Stimulated activated CD8-positive, alpha-beta memory T cell treated with anti-CD3 and anti-CD28 coated beads, Interleukin-4, amount 100 ng/mL, for 1 hour (primary cell): ENCODE measurements around the gene PRKCSH.

Source experiments
- DNase-seq, 2 donors: peaks; one replicate each; pipeline ENCODE4 v3.0.0-alpha.2; 2020; ENCODE audit warnings: low read depth in 2 of 2, low spot score in 1 of 2

Gene PRKCSH

DNA sequence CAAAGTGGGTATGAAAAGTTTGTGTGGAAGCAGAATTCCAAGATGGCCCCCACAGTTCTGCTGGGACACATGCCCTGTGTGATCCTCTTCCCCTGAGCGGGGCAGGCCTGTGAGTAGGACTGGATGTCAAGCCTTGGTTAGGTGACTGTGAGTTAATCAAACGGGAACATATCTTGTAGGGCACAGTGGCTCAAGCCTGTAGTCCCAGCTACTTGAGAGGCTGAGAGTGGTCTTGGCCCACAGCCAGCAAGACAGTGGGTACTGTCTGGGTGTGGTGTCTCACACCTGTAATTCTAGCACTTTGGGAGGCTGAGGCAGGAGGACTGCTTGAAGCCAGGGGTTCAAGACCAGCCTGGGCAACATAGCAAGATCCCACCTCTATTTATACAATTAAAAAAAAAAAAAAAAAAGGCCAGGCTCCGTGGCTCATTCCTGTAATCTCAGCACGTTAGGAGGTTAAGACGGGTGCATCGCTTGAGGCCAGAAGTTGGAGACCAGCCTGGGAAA, 63.8 kb downstream of the PRKCSH start:
- no peak for DNase-seq

DNA sequence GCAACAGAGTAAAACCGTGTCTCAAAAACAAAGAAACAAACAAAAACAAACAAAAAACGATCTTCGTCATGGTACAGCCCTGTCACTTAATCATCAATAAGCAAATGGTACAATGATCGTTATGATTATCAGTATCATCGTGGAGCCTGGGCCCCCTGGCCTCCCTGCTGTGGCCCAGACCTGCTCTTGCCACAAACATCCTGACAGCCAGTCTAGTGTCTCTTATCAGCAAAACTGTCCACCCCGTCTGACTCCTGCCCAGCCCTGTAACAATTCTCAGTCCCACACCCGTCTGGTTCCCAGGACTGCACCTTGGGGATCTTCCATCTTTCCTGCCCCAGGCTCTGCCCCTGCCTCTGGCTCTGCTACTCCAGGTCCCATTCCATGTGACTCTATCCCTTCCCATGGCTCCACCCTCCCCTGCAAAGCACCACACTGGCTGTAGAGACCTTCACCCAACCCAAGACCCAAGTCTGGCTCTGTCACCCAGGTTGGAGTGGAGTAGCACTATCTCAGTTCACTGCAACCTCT, 64.5 kb downstream of the PRKCSH start:
- DNase-seq = no peak
